ENCODE measurements around the gene DSCAML1. TPM values are rescaled to one million over a fixed set of nuclear protein-coding genes. Genes with fewer than 3 reads are reported as not detected.

Gene DSCAML1
- total RNA-seq, 2 donors from 2014 or later: 0.21 to 0.41 TPM

DNA sequence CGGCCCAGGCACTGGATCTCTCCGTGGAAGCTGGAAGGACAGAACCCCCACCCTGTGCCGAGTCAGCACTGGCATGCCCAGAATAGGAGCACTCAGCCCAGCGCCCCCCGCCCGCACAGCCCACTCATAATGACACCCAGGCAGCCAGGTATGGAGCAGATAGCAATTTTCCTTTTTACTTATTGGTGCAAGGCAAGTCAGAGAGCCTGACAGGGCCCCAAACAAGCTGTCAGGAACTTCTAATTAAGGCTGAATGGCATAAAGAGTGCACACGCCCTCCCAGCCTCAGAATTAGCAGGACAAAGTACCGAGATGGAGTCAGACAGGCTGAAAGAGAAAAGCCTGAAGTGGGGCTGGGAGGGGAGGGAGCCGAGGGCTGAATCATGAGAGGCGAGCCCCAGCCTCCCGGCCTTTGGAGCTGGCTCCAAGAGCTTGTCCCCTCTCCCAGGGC is 76.9 kb downstream of the DSCAML1 start:
- no peaks in the 10 kb centered on the region for H3K36me3 ChIP-seq
- TF ChIP-seq, protein P1, sequence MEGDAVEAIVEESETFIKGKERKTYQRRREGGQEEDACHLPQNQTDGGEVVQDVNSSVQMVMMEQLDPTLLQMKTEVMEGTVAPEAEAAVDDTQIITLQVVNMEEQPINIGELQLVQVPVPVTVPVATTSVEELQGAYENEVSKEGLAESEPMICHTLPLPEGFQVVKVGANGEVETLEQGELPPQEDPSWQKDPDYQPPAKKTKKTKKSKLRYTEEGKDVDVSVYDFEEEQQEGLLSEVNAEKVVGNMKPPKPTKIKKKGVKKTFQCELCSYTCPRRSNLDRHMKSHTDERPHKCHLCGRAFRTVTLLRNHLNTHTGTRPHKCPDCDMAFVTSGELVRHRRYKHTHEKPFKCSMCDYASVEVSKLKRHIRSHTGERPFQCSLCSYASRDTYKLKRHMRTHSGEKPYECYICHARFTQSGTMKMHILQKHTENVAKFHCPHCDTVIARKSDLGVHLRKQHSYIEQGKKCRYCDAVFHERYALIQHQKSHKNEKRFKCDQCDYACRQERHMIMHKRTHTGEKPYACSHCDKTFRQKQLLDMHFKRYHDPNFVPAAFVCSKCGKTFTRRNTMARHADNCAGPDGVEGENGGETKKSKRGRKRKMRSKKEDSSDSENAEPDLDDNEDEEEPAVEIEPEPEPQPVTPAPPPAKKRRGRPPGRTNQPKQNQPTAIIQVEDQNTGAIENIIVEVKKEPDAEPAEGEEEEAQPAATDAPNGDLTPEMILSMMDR (IDR thresholded peaks at IDR 0.05): no peak
- DNase-seq (ENCODE audit: low spot score) (no peak), ATAC-seq (ENCODE audit: insufficient number of reproducible peaks, low FRiP score, low read depth) (no peak)
- no peak overlapping the region for H3K27ac ChIP-seq
- H3K4me1 ChIP-seq (ENCODE audit: control insufficient read depth in 1 of 2, low read depth in 2 of 2): no peaks in the 10 kb centered on the region
- no peaks in the 10 kb centered on the region for H3K9me3 ChIP-seq
- H3K27me3 ChIP-seq (replicated peaks; ENCODE audit: insufficient read depth): no peaks in the 10 kb centered on the region
- no peak overlapping the region for H3K4me3 ChIP-seq

GRCh38 chr11:117719480-117719879 is 77.5 kb downstream of the DSCAML1 start:
- H3K27ac ChIP-seq: no peak overlapping the region
- ATAC-seq (ENCODE audit: insufficient number of reproducible peaks, low FRiP score, low read depth): no peak
- no peak for DNase-seq (ENCODE audit: low spot score)
- no peaks in the 10 kb centered on the region for H3K27me3 ChIP-seq (replicated peaks; ENCODE audit: insufficient read depth)
- TF ChIP-seq, protein P1 (IDR thresholded peaks at IDR 0.05): no peak
- no peaks in the 10 kb centered on the region for H3K4me1 ChIP-seq (ENCODE audit: control insufficient read depth in 1 of 2, low read depth in 2 of 2)
- H3K9me3 ChIP-seq: no peaks in the 10 kb centered on the region
- H3K4me3 ChIP-seq: no peak overlapping the region
- H3K36me3 ChIP-seq: no peaks in the 10 kb centered on the region

GRCh38 chr11:117717485-117718314 is 79.3 kb downstream of the DSCAML1 start:
- DNase-seq (ENCODE audit: low spot score) (no peak), ATAC-seq (ENCODE audit: insufficient number of reproducible peaks, low FRiP score, low read depth) (no peak)

DNA sequence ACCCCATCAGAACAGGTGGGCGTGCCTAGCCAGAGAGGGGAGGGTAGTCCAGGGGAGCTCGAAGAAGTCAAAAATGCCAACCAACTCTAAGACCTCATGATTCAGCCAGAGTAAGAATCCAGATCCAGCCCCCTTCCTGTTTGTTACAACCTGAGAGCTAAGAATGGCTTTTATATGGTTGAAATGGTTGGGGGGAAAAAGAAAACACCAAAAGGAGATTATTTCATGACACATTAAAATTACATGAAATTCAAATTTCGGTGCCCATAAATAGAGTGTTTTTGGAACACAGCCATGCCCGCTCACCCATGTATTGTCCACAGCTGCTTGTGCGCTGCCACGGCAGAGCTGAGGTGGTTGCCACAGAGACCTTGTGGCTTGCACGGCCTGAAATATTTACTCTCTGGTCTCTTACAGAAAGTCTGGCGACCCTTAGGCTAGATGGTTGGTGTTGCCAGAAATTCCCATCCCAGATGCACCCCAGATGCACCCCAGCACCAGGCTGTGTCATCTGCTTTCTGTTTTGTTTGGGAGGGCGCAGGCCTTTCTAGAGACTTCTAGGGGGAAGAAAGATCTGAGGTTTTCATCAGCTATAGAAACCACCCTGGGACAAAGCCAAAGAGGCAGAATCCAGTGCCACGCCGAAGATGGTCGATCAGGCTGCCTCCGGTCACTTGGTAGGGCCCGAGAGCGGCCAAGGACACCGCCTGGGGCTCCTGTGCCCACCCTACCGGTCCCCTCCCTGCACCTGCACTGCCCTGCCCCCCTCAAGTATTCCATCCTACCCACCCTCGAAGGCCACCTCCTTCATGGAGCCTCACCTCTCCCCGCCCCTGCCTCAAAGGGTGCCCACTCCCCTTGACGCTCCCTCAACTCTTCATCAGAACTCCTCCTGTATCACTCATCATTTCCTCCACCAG is 80.2 kb downstream of the DSCAML1 start:
- Histone ChIP-seq H3K4me3 (no peak overlapping the region), H3K27ac (no peak overlapping the region), H3K9me3 (no peaks in the 10 kb centered on the region), H3K27me3 (replicated peaks; ENCODE audit: insufficient read depth) (no peaks in the 10 kb centered on the region), H3K36me3 (no peaks in the 10 kb centered on the region), H3K4me1 (ENCODE audit: control insufficient read depth in 1 of 2, low read depth in 2 of 2) (no peaks in the 10 kb centered on the region)
- ATAC-seq (ENCODE audit: insufficient number of reproducible peaks, low FRiP score, low read depth) (no peak), DNase-seq (ENCODE audit: low spot score) (no peak)
- TF ChIP-seq, protein P1 (IDR thresholded peaks at IDR 0.05): no peak

More at GRCh38 chr11:117717485-117718314, 79.3 kb downstream of the DSCAML1 start:
- Histone ChIP-seq H3K27me3 (replicated peaks; ENCODE audit: insufficient read depth) (no peaks in the 10 kb centered on the region), H3K36me3 (no peaks in the 10 kb centered on the region), H3K4me1 (ENCODE audit: control insufficient read depth in 1 of 2, low read depth in 2 of 2) (no peaks in the 10 kb centered on the region), H3K9me3 (no peaks in the 10 kb centered on the region), H3K4me3 (no peak overlapping the region), H3K27ac (no peak overlapping the region)
- TF ChIP-seq, protein P1 (IDR thresholded peaks at IDR 0.05): no peak

DNA sequence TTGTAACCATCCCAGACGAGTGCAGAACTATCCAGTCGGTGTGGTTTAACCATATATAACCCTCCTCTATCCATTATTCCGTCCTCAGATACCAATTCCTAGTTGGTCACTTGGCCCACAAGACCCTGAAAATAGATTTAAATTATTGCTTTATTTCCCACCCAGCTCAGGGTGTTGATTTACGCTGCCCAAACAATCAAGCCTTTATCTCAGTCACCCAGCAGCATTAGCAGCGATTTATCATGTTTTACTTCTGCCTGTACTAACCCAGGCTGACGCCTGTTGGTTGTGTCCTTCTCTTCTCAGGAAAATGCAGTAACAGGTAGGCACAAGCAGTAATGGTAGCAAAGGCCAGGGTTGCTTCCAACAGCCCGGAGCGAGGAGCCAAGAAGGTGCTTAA is 81.2 kb downstream of the DSCAML1 start:
- ATAC-seq (ENCODE audit: insufficient number of reproducible peaks, low FRiP score, low read depth) (no peak), DNase-seq (ENCODE audit: low spot score) (no peak)
- Histone ChIP-seq H3K27me3 (replicated peaks; ENCODE audit: insufficient read depth) (no peaks in the 10 kb centered on the region), H3K27ac (no peak overlapping the region), H3K4me1 (ENCODE audit: control insufficient read depth in 1 of 2, low read depth in 2 of 2) (no peaks in the 10 kb centered on the region), H3K36me3 (no peaks in the 10 kb centered on the region), H3K4me3 (no peak overlapping the region), H3K9me3 (no peaks in the 10 kb centered on the region)
- TF ChIP-seq, protein P1 (IDR thresholded peaks at IDR 0.05): no peak

Data from thoracic aorta (tissue), 2 donors.